ENCODE results near the gene RAB44.
"Not testable (repeated sequence)": the region's sequence is repeated elsewhere in the genome, so short reads cannot be mapped to it uniquely, and the experiment has no call there.

The RAB44 gene

DNA sequence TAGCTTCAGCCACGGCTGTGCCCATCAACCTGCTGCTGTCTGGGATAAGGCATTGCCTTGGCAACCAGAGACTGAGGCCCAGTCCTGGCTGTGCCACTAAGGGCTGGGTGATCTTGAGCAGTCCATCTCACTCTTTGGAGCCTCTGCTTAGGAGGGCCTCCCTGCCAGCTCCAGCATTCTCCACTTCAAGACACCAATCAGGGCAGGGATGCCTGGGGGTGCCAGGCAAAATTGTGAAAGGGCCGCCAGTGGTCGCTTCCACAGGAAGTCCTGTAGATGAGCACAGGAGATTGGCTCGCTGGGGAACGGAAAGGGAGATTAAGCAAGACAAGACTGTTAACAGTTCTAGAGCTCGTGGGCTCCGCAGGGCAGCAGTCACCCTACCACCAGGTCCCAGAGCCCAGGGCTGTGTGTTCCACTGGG lies at the start of gene RAB44:
TSS of gene RAB44 (plus strand) at position 346 of the 423 bp plus-strand sequence. CDS start 6,410 bp downstream, outside the sequence.
- DNase-seq (ENCODE audit: low read depth, low spot score), result no peak

GRCh38 chr6:36649086-36649485 lies 48.5 kb upstream of the RAB44 start:
- DNase-seq (ENCODE audit: low read depth, low spot score), result no peak

- no peak for DNase-seq (ENCODE audit: low read depth, low spot score)
Observed at GRCh38 chr6:36649701-36650484, 47.7 kb upstream of the RAB44 start.

GRCh38 chr6:36650848-36651478 lies 46.7 kb upstream of the RAB44 start:
- no peak for DNase-seq (ENCODE audit: low read depth, low spot score)

- no peak for DNase-seq (ENCODE audit: low read depth, low spot score)
Observed at GRCh38 chr6:36651659-36652379, 45.8 kb upstream of the RAB44 start.

DNA sequence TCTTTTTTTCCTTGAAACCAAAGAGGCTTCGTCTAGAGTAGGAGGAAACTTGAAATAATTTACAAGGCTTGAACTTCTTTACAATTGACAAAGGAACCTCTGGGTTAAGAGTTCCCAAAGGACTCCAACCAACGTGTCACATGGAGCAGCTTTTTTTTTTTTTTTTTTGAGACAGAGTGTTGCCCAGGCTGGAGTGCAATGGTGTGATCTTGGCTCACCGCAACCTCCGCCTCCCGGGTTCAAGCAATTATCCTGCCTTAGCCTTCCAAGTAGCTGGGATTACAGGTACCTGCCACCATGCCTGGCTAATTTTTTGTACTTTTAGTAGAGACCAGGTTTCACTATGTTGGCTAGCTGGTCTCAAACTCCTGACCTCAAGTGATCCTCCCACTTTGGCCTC lies 43.2 kb upstream of the RAB44 start:
- DNase-seq (ENCODE audit: low read depth, low spot score), result not testable (repeated sequence)

DNA sequence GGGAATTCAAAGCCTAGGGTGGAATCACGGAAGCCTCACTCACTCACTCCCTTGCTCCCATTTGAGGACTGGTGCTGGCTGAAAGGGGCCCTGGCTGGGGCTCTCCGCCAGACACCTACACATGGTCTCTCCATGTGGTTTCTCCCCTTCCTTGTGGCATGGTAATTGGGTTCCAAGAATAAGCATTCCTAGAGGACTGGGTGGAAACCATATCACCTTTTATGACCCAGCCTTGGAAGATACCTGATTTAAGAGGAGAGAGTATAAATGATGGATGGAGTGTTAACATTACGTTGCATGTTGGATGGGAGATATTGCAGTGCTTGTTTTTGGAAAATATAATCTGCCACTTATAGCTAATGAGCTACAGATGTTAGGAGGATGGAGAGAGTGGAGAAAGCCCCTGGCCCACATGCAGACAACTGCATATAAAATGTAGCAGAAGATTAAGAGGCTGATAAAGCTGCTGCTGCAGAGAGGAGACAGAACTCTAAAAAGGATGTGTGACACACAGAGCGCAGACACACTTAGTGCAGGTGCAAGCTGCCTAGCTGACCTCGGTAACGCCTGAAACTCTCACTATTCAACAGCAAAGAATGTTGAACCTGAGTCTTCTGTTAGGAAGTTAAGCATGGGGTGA lies 42.4 kb upstream of the RAB44 start:
- DNase-seq (ENCODE audit: low read depth, low spot score), result no peak

- no peak for DNase-seq (ENCODE audit: low read depth, low spot score)
Observed at GRCh38 chr6:36656441-36656840, 41.2 kb upstream of the RAB44 start.

DNA sequence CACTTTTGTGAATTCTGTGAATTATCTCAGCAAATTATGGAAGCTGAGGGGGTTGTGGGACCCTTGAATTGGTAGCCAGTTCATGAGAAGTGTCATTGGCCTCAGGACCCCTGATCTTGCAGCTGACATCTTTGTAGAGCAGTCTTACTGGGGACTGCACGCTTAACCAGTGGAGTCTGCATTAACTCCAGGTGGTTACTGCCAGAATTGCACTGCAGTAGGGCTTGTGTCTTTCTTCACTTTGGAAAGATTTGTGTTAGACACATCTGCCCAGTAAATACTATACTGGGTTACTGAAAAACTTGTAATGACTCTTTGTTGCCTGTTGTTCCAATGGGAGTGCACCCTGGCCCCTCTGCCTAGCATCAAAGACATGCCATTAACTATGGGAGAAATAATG lies 40.4 kb upstream of the RAB44 start:
- no peak for DNase-seq (ENCODE audit: low read depth, low spot score)

- DNase-seq (ENCODE audit: low read depth, low spot score), result no peak
Observed at GRCh38 chr6:36657942-36658544, 39.6 kb upstream of the RAB44 start.

DNA sequence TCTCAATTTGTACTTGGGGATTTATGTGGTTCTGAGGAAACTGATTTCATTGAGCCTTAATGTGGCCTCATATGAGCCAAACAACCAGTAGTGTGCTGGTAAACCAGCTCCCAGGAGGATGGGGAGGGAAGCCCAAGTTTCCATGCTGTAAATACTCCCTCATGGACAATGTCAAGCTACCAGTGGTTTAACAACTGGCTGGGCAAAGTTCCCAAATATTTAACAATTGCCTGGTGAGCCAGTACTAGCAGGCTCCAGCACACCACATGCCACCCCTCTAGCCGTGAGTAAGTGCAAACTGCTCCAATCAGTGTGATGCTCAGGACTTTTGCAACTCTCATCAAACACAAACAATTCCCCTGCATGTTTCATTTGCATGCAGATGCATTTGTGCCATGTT lies 38.4 kb upstream of the RAB44 start:
- no peak for DNase-seq (ENCODE audit: low read depth, low spot score)

- DNase-seq (ENCODE audit: low read depth, low spot score), result no peak
Observed at GRCh38 chr6:36660771-36661471, 36.7 kb upstream of the RAB44 start.

DNA sequence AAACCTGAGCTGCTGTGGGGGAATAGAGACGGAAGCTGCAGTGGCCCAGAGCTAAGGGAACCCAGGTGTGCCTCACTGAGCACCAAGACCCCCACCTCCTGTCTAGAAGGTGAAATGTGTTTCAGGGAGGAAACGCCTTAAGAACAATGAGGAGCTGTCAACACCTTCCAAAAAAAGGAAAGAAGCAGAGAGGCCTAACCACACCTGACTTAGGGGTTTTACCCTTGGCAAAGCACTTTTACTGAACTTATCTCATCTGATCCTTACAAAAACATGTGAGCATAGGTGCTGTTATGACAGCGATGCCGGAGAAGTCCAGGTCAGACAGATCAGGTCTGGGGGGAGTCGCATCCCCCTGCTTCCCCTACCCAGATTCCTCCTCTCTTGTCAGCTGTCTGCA lies 35.2 kb upstream of the RAB44 start:
- no peak for DNase-seq (ENCODE audit: low read depth, low spot score)

- DNase-seq (ENCODE audit: low read depth, low spot score), result no peak
Observed at GRCh38 chr6:36662827-36663256, 34.8 kb upstream of the RAB44 start.

DNA sequence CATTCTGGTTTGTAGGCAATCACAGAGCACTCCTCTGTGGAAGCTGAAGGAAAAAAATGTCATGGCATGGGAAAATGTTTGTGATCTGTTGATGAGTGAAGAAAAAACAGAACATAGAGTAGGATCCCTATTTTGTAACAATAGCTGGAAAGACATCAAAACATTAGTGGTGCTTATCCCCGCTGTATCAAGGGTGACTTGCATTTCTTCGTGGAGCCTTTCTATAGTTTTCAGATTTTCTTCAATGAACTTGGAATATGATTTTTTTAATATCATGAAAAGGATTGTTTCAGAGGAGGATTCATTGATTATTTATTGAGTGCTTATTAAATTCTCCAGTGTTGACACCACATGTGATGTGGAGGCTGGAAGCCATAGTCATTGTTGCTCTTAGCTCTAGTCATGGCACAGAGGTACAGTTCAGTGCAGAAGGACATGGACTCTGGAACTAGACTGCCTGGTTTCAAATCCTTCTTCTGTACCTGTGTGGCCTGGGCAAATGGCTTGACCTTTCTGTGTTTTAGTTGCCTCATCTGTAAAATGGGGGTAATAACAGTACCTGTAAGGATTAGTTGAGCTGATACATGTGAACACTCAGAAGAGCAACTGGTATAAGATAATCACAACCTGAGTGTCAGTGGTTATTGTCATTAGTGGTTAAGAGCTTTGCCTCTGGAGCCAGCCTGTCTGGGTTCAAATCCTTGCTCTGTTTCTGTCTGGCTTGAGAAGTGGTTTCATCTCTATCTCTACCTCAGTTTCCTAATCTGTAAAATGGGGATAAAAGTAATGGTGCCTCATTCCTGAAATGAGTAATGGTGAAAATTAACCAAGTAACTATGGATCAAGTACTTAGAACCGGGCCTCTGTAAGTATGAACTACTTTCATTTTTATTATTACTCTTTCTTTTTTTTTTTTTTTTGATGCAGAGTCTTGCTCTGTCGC lies 33.9 kb upstream of the RAB44 start:
- no peak for DNase-seq (ENCODE audit: low read depth, low spot score)

DNA sequence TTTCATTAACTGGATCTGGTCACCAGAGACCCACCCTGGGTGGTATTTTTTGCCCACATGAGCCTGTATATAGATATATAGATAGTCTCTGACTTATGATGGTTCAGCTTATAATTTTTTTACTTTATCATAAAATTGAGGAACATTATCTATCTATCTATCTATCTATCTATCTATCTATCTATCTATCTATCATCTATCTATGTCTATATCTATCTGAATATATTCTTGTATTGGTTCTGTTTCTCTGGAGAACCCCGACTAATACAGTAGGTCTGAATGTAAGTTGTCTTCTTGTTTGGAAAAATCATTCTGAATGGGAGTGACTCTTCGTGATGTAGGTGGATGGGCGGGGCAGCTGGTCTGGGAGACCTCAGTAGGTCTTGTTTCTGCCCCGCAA lies 32.4 kb upstream of the RAB44 start:
- no peak for DNase-seq (ENCODE audit: low read depth, low spot score)

GRCh38 chr6:36666287-36666686 lies 31.3 kb upstream of the RAB44 start:
- no peak for DNase-seq (ENCODE audit: low read depth, low spot score)

- DNase-seq (ENCODE audit: low read depth, low spot score), result no peak
Observed at GRCh38 chr6:36666826-36667591, 30.6 kb upstream of the RAB44 start.

DNA sequence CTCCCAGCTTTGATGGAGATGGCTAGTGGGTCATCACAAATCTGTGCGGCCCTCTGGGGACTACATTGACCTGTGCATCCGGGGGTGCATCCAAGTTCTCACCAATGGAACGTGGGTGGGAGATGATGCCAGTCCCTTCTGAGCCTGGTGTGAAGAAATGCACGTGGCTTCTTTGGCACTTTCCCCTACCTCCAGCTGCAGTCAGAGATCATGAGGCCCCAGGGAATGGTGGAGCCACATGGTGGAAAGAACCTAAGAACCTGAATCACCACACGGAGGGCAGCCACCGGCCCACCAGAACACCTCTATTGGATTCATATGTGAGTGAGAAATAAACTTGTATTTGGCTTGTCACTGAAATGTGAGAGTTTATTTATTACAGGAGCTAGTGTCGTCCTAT lies 29.0 kb upstream of the RAB44 start:
- no peak for DNase-seq (ENCODE audit: low read depth, low spot score)
